ENCODE results near the gene MRPL10. TPM values are rescaled to one million over a fixed set of nuclear protein-coding genes. Genes with fewer than 3 reads are reported as not detected.

The MRPL10 gene
- total RNA-seq, 5 donors from 2014 or later (not counting 1 experiment from before 2014, with no cell fraction given) = 34.1 to 60.1 (median 41.6) TPM

DNA sequence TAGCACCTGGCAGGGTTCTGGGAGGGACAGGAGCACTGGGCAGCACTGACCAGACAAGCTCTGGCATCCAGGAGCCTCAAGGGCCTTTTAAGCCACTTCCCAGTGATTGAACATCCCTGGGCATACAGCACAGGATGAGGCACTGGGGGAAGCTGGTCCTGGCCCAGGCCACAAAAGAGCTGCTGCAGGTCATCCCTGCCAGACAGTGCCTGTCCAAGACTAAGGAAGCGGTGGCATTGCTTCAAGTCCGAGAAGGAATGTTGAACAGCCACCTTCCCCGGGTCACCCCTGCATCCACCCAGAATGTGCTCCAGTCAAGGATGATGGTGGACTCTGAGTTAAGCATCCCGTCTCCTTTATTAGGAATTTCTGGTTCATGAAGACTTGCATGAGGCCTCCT lies 8.6 kb downstream of the MRPL10 start:
- 97% methylated on average over 4 of the region's 4 CpGs for WGBS (ENCODE audit: insufficient coverage)
- CTCF ChIA-PET = interaction anchor here in 1 of 2 donors (1.6 kb wide), 1 partner anchor 8 kb away, joined by 7 read pairs; the partner anchor contains the start of genes LRRC46 and MRPL10

DNA sequence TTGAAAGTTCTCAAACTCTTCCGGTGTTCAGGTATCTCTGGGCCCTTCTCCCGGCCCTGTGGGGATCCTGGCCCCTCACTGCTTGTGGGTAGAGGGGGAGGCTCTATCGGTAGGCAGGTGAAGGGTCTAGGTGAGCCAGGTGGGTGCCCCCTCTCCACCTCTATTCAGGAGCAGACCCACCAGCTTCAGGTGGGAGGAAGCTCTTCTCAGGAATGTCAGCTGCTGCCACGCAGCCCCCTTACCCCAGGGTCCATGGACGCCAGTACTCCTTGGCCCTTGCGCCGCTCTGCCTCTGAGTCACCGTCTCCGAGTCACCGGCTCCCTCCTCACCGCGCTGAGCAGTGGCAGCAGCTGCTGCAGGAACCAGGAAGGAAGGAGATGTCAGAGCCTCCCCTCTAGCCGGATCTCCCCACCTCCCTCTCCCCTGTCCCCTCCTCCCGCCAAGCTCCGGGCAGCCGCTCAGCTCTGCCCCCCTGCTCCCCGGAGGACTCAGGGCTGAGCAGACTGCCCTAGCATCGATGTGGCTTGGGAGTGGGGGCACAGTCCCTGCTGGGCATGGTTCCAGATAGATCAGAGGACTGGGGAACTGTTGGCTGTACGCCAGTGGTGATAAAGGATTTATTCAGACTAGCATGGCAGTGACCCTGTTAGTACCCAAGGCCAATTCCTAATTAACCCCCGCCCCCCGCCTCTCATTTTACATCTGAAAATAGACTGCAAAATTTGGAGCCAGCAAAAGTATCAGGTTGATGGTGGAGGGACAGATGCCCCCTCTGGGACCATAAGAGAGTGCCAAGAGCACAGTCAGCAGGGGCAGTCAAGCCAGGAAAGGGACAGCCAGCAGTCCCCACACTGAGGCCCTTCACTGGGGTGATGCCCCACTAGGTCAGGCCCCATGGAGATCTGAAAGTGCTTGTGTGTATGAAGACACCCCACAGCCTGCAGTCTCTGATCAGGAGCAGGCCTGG lies 9.6 kb downstream of the MRPL10 start, which contains the start of gene OSBPL7:
OSBPL7 (minus strand) TSS at position 371 of the 968 bp plus-strand sequence. CDS start 1,516 bp downstream, outside the sequence.
- Mint-ChIP-seq H3K27me3 (no peaks in the 10 kb centered on the region), H3K4me1 (peaks cover 22 to 36% (median 28%) of the 10 kb centered on the region in 3 donors), H3K4me3 (peak within 1 kb of the TSS; percentile 98), H3K36me3 (peaks cover 35% of the 10 kb centered on the region), H3K27ac (peak within 1 kb of the TSS; percentile 92 to 93), H3K9me3 (no peaks in the 10 kb centered on the region)
- peak; percentile 97 to 99 (median 99) for ATAC-seq (replicated peaks in 1 of 4)
- Histone ChIP-seq H3K27ac (ENCODE audit: low read length) (peak within 1 kb of the TSS; percentile 67), H3K4me3 (ENCODE audit: control insufficient read depth in 1 of 2, extremely low read depth in 1 of 2, low read length in 1 of 2) (peak within 1 kb of the TSS; percentile 75 to 93), H3K4me1 (ENCODE audit: control insufficient read depth in 1 of 2, extremely low read depth in 1 of 2, insufficient read depth in 2 of 2, low read length in 2 of 2) (peaks cover 11 to 29% of the 10 kb centered on the region in 2 experiments), H3K27me3 (replicated peaks in 1 of 2; ENCODE audit: control insufficient read depth in 2 of 2, extremely low read depth in 1 of 2, insufficient read depth in 2 of 2, low read length in 1 of 2) (no peaks in the 10 kb centered on the region), H3K9me3 (no peaks in the 10 kb centered on the region), H3K36me3 (ENCODE audit: control insufficient read depth in 2 of 2, extremely low read depth in 1 of 2, insufficient read depth in 1 of 2, low read length in 1 of 2) (peaks cover 21 to 66% of the 10 kb centered on the region in 2 donors)
- WGBS (ENCODE audit: insufficient coverage) = 0% methylated on average over 11 of the region's 21 CpGs
- peak; percentile 51 to 86 (median 70) for DNase-seq
- ChIA-PET CTCF (interaction anchor here in 1 of 2 donors (1.2 to 1.6 kb wide), 2 partner anchors 10 to 60 kb away, joined by 3 to 7 read pairs; partner anchors contain the start of genes LRRC46 and MRPL10), POLR2A (interaction anchor here in 1 of 2 donors (0.6 kb wide), 2 partner anchors 10 to 174 kb away, joined by 4 to 6 read pairs; partner anchors contain the start of genes LRRC46 and MRPL10)

More for the DNA sequence above, 8.6 kb downstream of the MRPL10 start:
- H3K4me3 ChIP-seq (ENCODE audit: control insufficient read depth in 1 of 2, extremely low read depth in 1 of 2, low read length in 1 of 2) = no peak overlapping the region
- Mint-ChIP-seq H3K4me3 (peak overlapping the region in 2 of 3 donors; percentile 34 to 98), H3K27me3 (no peaks in the 10 kb centered on the region), H3K4me1 (peaks cover 22 to 36% (median 28%) of the 10 kb centered on the region in 3 donors), H3K36me3 (peaks cover 34% of the 10 kb centered on the region), H3K9me3 (no peaks in the 10 kb centered on the region), H3K27ac (no peak overlapping the region)
- H3K27ac ChIP-seq (ENCODE audit: low read length) = no peak overlapping the region
- POLR2A ChIA-PET = interaction anchor here in 1 of 2 donors (0.6 kb wide), 2 partner anchors 76 to 1941 kb away, joined by 3 to 6 read pairs; partner anchors contain the start of gene FAM117A
- H3K27me3 ChIP-seq (replicated peaks in 1 of 2; ENCODE audit: control insufficient read depth in 2 of 2, extremely low read depth in 1 of 2, insufficient read depth in 2 of 2, low read length in 1 of 2) = no peaks in the 10 kb centered on the region
- H3K9me3 ChIP-seq = no peaks in the 10 kb centered on the region
- peaks cover 13 to 65% of the 10 kb centered on the region in 2 donors for H3K36me3 ChIP-seq (ENCODE audit: control insufficient read depth in 2 of 2, extremely low read depth in 1 of 2, insufficient read depth in 1 of 2, low read length in 1 of 2)
- no peak for DNase-seq
- peaks cover 11 to 38% of the 10 kb centered on the region in 2 experiments for H3K4me1 ChIP-seq (ENCODE audit: control insufficient read depth in 1 of 2, extremely low read depth in 1 of 2, insufficient read depth in 2 of 2, low read length in 2 of 2)
- ATAC-seq (replicated peaks in 1 of 4) = no peak

DNA sequence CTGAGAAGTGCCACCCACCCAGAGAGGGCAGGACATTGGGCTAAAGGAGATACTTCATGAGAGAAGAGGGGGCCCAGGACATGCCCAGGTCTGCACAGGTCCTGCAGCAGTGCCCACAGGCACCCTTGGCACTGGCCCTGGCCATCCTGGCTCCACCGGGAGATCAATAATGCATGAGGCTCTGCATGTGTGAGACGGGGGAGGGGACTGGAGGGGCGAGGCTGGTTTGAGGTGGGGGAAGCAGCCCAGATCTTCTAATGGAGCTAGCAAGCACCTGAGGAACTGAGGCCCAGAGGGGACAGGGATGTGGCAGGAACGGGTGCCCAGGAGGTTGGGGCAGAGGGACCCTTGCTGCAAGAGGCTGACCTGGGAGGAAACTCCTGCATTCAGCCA lies 10.3 kb downstream of the MRPL10 start:
- peak overlapping the region; percentile 92 to 93 for H3K27ac Mint-ChIP-seq
- Histone ChIP-seq H3K27ac (ENCODE audit: low read length) (peak overlapping the region; percentile 67), H3K9me3 (no peaks in the 10 kb centered on the region), H3K4me1 (ENCODE audit: control insufficient read depth in 1 of 2, extremely low read depth in 1 of 2, insufficient read depth in 2 of 2, low read length in 2 of 2) (peaks cover 11 to 29% of the 10 kb centered on the region in 2 experiments), H3K36me3 (ENCODE audit: control insufficient read depth in 2 of 2, extremely low read depth in 1 of 2, insufficient read depth in 1 of 2, low read length in 1 of 2) (peaks cover 26 to 66% of the 10 kb centered on the region in 2 donors), H3K27me3 (replicated peaks in 1 of 2; ENCODE audit: control insufficient read depth in 2 of 2, extremely low read depth in 1 of 2, insufficient read depth in 2 of 2, low read length in 1 of 2) (no peaks in the 10 kb centered on the region), H3K4me3 (ENCODE audit: control insufficient read depth in 1 of 2, extremely low read depth in 1 of 2, low read length in 1 of 2) (peak overlapping the region; percentile 75 to 93)
- peaks cover 22 to 34% (median 28%) of the 10 kb centered on the region in 3 donors for H3K4me1 Mint-ChIP-seq
- ATAC-seq (replicated peaks in 1 of 4) (no peak), DNase-seq (no peak)
- H3K4me3 Mint-ChIP-seq = peak overlapping the region; percentile 98
- 8% methylated on average over 4 of the region's 4 CpGs for WGBS (ENCODE audit: insufficient coverage)
- H3K36me3 Mint-ChIP-seq = peaks cover 33% of the 10 kb centered on the region
- no peaks in the 10 kb centered on the region for H3K27me3 Mint-ChIP-seq
- H3K9me3 Mint-ChIP-seq = no peaks in the 10 kb centered on the region
- ChIA-PET CTCF (interaction anchor here in 1 of 2 donors (1.2 to 1.6 kb wide), 2 partner anchors 10 to 61 kb away, joined by 3 to 7 read pairs; partner anchors contain the start of genes LRRC46 and MRPL10), POLR2A (no interaction called here)

DNA sequence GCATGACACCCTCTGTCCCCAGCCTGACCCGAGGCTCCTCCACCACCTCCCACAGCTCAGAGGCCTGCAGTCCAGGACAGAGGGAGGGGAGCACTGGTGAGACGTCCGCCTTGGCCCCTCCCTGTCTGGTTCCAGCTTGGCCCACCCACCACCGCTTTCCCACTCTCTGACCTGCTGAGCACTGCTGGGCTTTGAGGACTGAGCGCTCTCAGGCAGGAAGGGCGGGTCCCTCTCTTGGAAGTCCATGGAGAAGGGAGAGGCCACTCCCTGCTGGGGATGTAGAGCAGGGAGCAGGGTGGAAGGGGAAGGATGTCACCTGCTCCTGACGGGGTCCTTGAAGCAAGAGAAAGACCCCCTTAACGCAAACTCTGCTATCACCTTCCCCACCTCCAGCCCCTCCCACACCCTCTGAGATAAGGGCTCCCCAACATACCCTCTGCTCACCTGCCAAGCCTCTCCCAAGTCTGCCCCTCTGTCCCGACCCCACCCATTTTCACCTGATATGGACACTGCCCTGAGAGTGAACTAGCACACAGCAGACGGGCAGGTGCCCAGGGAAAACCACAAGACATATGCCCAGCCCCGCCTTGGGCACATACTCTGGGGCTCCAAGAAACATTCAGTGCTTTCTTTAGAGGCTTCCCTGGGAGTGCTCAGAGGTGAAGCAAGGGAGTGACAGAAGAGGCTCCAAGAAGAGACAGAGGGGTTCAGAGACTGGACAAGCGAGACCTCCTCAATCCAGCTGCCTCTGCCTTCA lies 11.1 kb downstream of the MRPL10 start:
- ATAC-seq (replicated peaks in 1 of 4) (no peak), DNase-seq (no peak)
- H3K36me3 Mint-ChIP-seq = peaks cover 36% of the 10 kb centered on the region
- Histone ChIP-seq H3K27ac (ENCODE audit: low read length) (peak overlapping the region; percentile 67), H3K4me1 (ENCODE audit: control insufficient read depth in 1 of 2, extremely low read depth in 1 of 2, insufficient read depth in 2 of 2, low read length in 2 of 2) (peaks cover 11 to 29% of the 10 kb centered on the region in 2 experiments), H3K9me3 (no peaks in the 10 kb centered on the region), H3K27me3 (replicated peaks in 1 of 2; ENCODE audit: control insufficient read depth in 2 of 2, extremely low read depth in 1 of 2, insufficient read depth in 2 of 2, low read length in 1 of 2) (no peaks in the 10 kb centered on the region), H3K36me3 (ENCODE audit: control insufficient read depth in 2 of 2, extremely low read depth in 1 of 2, insufficient read depth in 1 of 2, low read length in 1 of 2) (peaks cover 31 to 67% of the 10 kb centered on the region in 2 donors), H3K4me3 (ENCODE audit: control insufficient read depth in 1 of 2, extremely low read depth in 1 of 2, low read length in 1 of 2) (peak overlapping the region in 1 of 2 donors; percentile 75)
- H3K4me3 Mint-ChIP-seq = peak overlapping the region; percentile 98
- H3K9me3 Mint-ChIP-seq = no peaks in the 10 kb centered on the region
- H3K27me3 Mint-ChIP-seq = no peaks in the 10 kb centered on the region
- H3K4me1 Mint-ChIP-seq = peaks cover 22 to 31% (median 28%) of the 10 kb centered on the region in 3 donors
- peak overlapping the region; percentile 92 to 93 for H3K27ac Mint-ChIP-seq
- ChIA-PET POLR2A (no interaction called here), CTCF (no interaction called here)
- WGBS (ENCODE audit: insufficient coverage) = 67% methylated on average over 5 of the region's 12 CpGs

DNA sequence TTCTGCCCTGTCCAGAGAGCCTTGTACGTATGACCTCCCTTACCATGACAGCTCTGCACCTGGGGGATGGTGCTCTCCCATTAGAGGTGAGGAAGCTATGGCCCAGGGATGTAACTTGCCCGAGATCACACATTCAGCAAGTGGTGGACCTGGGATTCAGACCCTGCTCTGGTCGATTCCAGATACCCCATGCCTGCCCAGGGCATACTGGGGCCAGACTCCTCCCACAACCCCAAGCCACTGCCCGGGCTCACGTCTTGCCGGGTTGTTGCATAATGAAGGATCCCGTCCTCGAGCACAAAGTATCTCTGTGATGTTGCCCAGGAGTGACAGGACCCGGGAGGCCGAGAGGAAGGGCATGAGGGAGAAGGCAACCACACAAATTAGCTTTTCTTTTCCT lies 11.9 kb downstream of the MRPL10 start:
- WGBS (ENCODE audit: insufficient coverage) = 97% methylated on average over 7 of the region's 10 CpGs
- CTCF ChIA-PET = interaction anchor here in 1 of 2 donors (0.6 kb wide), 1 partner anchor 323 kb away, joined by 4 read pairs; no protein-coding TSS in a partner anchor
- POLR2A ChIA-PET = no interaction called here
- peak overlapping the region in 1 of 3 donors; percentile 56 for H3K4me3 Mint-ChIP-seq
- H3K4me1 Mint-ChIP-seq = peaks cover 22 to 30% (median 28%) of the 10 kb centered on the region in 3 donors
- ATAC-seq (replicated peaks in 1 of 4) (no peak), DNase-seq (no peak)
- peaks cover 36% of the 10 kb centered on the region for H3K36me3 Mint-ChIP-seq
- peaks cover 37 to 72% of the 10 kb centered on the region in 2 donors for H3K36me3 ChIP-seq (ENCODE audit: control insufficient read depth in 2 of 2, extremely low read depth in 1 of 2, insufficient read depth in 1 of 2, low read length in 1 of 2)
- no peak overlapping the region for H3K27ac Mint-ChIP-seq
- no peaks in the 10 kb centered on the region for H3K27me3 ChIP-seq (replicated peaks in 1 of 2; ENCODE audit: control insufficient read depth in 2 of 2, extremely low read depth in 1 of 2, insufficient read depth in 2 of 2, low read length in 1 of 2)
- H3K27me3 Mint-ChIP-seq = no peaks in the 10 kb centered on the region
- no peak overlapping the region for H3K27ac ChIP-seq (ENCODE audit: low read length)
- no peaks in the 10 kb centered on the region for H3K9me3 ChIP-seq
- no peak overlapping the region for H3K4me3 ChIP-seq (ENCODE audit: control insufficient read depth in 1 of 2, extremely low read depth in 1 of 2, low read length in 1 of 2)
- H3K4me1 ChIP-seq (ENCODE audit: control insufficient read depth in 1 of 2, extremely low read depth in 1 of 2, insufficient read depth in 2 of 2, low read length in 2 of 2) = peaks cover 11 to 29% of the 10 kb centered on the region in 2 experiments
- H3K9me3 Mint-ChIP-seq = no peaks in the 10 kb centered on the region
